SH-SY5Y (cell line): ENCODE measurements around the gene SYNDIG1.

ENCODE experiments used
- GATA2 ChIP-seq: IDR thresholded peaks from 2 replicates; pipeline ENCODE4 v1.6.1; 2011; ENCODE audit warnings: mild to moderate bottlenecking, low read depth, low read length
- GATA3 ChIP-seq: IDR thresholded peaks from 2 replicates; pipeline ENCODE4 v1.6.1; 2011; ENCODE audit warnings: low read depth, mild to moderate bottlenecking, low read length, moderate library complexity

The SYNDIG1 gene

DNA sequence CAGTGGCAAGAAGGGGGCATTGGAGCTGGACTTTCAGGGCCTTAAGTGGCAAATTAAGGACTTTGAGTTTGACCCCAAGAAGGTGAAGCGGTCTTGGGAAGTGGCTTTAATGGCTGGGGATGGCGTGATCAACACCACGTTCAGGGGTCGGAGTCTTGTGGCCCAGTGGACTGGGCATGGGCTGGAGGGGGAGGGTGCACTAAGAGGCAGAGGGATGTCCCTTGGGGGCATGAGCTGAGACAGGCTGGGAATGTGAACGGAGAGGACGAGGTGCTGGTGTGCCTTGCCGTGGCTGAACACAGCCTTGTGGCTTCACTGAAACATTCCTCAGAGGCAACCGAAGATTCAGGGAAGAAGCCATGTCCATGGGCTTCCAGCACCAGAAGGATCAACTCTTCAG lies 227.0 kb downstream of the SYNDIG1 start:
- TF ChIP-seq GATA2 (no peak), GATA3 (no peak)

DNA sequence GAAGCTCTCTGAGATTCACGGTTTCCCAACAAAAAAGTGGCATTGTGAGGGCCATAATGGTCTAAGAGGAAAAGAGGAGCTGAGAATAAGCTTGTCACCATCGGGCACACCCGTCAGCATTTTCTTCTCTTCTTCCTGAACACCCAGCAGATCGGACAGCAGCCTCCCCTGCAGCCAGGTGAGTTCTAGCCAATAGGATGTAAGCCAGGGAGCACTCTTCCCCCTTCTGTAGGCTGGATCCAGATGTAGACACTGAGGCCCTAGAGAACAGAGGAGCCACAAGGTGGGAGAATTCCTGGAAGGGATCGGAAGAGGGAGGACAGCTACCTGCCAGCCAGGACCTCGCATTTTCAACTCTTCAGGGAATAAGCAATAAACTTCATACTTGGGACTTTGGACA lies 228.0 kb downstream of the SYNDIG1 start:
- TF ChIP-seq GATA2 = no peak
- no peak for TF ChIP-seq GATA3

DNA sequence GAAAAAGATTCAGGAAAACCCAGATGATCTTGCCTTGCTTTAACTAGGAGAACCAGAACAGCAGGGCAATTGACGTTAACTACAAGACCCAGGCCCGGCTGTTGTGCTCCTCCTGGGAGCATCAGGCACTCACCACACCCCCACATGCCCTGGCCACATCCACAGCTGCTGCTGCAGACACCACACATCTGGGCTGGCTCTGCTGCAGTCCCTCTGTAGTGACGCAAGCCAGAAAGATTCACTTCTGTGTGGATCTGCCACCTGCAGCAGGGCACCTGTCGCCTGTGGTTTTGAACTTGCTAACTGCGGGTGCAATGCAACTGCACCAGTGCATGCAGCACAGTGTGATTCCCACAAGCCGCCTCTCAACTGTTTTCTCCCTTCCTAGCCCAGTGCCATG lies 228.8 kb downstream of the SYNDIG1 start:
- TF ChIP-seq GATA2 = no peak
- TF ChIP-seq GATA3 = no peak

DNA sequence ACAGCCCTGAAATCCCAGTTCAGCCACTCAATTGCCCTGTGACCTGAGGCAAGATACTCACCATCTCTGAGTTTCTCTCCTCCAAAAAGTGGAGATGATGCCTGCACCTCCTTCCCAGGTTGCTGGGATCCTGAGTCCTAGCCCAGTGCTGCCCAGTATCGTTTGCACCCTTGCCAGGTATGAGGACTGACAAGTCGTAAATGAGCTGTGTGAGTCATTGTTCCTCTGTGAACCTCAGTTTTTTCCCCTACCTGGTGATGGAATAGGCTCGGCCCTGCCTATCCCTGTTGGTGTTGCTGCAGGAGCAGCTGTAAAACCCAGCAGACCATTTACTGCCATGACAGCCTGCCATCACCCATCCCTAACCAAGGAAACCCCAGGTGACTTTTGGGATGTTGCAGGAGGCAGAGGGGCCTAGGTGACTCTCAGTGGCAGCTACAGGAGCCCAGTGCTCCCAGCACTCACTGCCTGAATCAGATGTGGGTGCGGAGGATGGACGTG lies 229.3 kb downstream of the SYNDIG1 start:
- no peak for TF ChIP-seq GATA2
- no peak for TF ChIP-seq GATA3

DNA sequence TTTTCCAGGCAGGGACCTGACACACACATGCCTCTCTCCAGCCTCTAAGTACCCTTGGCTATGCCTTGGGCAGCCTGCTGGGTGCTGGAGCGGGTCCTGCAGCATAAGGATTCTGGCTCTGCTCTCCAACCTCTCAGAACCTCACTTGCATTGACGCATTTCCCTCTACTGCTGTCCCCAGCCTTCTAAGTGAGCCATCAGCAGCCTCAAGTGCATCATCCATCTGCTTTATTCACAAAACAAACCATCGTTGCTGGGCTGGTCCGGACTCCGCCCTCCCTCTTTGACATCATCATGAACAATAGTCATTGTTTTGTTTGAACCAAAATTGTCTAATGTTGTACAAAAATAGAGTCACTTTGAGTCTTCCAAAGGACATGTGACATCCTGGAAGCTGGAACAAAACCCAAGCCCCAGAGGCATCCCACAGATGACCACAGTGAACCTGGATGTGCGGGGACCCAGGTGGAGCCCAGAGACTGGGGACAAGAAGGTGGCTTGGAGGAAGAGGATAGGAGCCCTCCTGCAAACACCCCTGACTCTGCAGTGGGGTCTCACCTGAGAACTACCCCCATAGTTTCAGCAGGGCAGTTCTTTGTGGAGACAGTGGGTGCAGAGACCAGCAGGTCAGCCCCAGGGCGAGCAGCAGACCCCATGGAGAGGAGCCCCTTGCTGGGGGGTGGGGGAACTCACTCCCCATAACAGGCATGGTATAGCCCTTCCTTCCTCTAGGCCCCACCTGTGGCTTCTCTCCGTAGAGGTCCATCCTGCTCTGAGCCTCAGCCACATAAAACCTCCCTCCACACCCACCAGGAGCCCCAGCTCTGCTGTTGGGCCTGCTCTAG lies 230.1 kb downstream of the SYNDIG1 start:
- TF ChIP-seq GATA2 (no peak), GATA3 (no peak)

DNA sequence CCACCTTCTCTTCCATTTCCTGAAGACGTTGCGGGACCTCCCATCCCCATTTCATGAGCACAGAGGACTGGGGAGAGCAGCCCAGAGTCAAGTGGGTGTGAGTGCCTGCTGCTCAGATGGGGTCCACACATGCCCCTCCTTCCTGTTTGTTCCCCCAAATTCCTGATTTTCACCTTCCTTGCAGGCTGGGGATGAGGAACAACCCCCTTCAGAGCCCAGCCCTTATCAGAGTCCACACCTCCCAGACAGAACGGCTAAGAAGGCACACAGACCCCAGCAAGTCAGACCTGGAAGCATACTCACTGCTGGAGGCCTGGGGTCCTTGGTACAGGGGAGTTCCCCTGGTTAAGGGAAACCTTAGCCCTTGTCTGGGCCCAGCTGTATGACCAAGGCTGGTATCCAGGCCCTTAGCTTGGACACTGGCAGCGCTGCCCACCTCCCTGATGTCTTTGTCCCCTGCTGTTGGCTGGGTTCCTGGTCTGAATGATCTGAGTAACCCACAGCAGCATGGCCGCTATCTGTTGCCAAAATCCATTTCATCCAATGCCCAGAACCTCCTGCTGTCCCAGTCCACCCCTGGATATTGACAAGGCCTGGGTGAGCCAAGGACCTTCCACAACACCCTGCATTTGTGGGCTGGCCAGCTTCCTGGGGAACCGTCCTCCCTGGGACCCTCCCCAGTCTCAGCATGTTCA lies 230.9 kb downstream of the SYNDIG1 start:
- TF ChIP-seq GATA2 (no peak), GATA3 (no peak)

DNA sequence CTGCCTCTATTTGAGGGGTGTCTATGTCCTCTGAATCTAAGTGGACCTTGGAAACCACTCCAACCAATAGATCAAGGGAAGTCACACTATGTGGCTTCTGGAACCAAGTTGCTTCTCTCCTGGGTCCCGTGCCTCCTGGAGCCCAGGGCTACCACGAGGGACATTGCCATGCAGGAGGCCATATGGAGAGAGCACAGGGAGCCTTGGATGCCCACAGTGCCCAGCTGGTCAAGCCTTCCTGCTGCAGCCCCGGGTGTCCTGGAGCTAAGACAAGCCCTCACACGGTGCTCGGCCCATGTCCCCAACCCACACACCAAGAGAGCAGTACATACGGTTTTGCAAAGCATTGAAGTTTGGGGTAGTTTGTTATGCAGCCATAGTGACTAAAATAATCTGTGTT lies 231.6 kb downstream of the SYNDIG1 start:
- TF ChIP-seq GATA3 (no peak), GATA2 (no peak)

DNA sequence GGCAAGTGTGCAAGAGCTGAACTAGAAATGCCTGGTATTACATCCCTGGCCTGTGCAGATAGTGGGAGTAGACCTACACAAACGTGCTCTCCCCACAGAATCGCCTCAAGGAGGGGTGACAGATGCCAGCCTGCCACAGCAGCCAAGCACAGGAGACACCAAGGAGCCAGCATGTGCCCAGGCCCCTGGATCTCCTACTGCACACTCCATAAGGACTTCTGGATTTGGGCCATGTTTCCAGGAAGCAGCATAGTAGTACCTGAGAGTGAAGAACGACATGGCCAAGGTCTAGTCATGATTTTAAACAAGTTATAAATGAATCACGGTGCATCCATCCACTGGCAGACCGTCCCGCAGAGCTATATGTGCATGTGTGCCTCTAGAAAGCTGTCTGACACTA lies 232.2 kb downstream of the SYNDIG1 start:
- TF ChIP-seq GATA2 (no peak), GATA3 (no peak)

DNA sequence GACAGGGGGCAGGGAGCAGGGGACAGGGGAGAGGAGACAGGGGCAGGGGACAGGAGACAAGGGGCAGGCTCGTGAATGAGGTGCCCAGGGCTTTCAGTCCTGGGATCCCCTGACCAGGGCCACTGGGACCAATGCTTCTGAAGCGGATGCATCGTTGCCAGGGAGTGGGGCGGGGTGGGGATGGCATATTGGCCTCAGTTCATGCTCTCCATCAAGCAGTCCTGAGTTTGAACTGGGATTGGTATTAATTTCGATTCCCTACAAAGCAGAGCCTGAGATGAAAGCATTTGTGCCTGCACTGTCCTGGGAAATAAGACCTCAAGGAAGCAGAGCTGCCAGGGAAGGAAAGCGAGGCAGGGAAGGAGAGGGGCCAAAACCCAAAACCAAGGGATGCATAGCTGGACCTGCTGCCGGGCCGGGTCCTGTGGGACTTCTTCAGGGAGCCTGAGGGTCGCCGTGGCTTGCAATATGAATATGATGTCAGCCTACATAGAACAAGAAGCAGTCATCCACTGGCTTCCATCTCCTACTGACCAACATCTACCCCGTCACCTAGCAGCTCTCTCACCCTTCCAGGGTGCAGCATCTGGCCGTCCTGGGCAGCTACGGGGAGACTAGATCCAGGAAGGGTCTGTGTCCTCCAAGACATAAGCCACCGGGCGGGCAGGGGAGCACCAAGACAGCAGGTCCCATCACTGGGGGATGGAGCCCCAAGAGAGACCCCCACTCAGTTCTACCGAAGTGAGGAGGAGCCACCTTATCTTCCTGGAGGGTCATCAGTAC lies 233.3 kb downstream of the SYNDIG1 start:
- TF ChIP-seq GATA2 = no peak
- no peak for TF ChIP-seq GATA3

DNA sequence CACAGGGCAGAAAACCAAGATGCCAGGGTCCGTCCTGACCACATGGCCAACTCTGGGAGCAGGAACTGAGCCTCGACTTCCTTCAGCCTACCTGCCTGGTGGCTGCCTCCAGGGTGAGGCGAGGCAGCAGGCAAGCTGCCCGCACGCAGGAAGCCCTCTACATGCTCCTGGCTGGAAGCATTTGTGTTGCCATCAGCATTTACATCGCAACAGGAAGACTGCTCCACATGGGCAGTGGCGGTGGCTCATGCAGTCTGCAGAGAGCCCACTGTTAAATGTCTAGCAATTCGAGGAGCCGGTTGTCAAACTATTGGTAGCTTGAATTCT lies 233.8 kb downstream of the SYNDIG1 start:
- no peak for TF ChIP-seq GATA2
- no peak for TF ChIP-seq GATA3

DNA sequence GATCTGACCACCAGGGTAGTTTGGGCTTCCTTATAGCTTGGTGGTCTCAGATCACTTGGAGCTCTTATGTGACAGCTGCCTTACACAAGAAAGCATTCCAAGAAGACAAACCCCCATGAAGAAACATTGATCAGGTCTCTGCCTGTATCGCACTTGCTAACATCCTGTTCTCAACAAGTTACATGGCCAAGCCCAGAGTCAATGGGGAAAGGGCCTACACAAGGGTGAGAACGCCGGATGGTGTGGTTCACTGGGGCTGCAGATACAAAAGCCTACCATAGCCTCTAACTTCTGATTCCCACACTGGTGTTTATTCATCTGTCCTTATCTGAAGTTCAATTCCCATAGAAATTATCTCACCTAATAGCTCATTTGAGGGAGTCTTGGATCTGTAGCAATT lies 235.5 kb downstream of the SYNDIG1 start:
- TF ChIP-seq GATA2 (no peak), GATA3 (no peak)

DNA sequence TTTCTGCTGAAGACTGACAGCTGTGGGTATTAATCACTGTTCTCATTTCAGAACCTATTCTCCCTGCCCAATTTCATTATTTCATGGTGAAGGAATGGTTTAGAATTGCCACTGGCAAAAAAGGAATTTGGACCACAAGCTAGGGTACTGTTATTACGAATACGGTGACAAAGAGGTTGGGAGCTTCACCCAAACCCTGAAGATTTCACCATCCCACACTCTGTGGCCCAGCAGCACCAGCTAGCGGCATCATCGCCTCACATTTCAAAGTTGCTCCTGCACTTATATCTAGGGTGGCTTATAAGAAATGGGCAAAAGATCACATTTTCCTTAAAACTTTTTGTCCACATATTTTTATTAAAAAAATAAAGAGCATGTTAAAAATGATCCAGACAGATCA lies 236.1 kb downstream of the SYNDIG1 start:
- TF ChIP-seq GATA2 (no peak), GATA3 (no peak)

DNA sequence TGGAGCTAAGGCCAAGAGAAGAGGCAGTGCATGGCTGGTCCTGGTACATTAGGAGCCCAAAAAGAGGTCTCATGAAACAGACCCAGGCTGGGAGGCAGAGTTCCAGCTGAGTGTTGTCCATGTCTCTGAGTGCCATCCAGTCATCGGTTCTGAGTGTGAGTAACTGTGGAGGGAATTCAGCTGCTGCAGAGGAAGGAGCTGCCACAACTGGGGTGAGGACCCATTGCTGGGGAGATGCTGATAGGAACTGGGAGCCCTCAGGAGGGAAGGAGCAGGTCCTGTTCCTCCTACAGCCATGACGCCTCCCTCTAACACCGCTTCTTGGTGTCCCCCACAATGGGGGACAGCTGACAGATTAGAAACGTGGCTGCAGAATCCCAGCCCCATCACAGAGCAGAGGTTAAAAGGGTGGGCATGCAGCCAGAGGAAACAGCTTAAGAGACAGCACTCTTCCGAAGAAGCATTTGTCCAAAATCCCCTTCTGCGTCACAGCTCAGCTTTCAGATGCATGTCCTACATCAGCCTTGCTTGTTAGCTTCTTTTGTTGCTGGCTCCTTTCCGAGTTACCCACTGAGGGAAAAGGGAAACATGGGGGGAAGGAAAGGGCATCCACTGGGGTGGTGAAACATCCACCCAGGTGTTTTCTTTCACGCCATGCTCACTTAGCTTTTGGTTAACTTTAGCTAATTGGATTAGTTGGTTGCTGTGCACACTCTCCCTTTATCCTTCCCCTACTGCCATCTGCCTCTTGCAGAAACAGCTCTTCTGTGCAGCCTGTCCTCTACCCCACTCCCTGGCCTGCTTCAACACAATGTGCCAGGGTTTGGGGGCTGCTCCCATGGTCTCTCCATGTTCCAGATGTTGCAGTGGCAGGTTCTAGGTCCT lies 239.2 kb downstream of the SYNDIG1 start:
- TF ChIP-seq GATA2 (no peak), GATA3 (no peak)
